Amygdala (tissue), 56 donors: ENCODE measurements around the gene HOXB9.
A peak's percentile ranks its signal among the peaks of the same experiment; 100 is the strongest.

Experiments used
- DNase-seq, 56 donors: peaks; one replicate each; lab custom pipeline; 2025; lab: John Stamatoyannopoulos, UW

HOXB9 gene

GRCh38 chr17:48589060-48589830 is 36.9 kb downstream of the HOXB9 start:
- no peak for DNase-seq

- no peak for DNase-seq
Observed at GRCh38 chr17:48588528-48588927, 37.6 kb downstream of the HOXB9 start.

GRCh38 chr17:48588074-48588415 is 38.1 kb downstream of the HOXB9 start:
- DNase-seq = no peak

- DNase-seq = no peak
Observed at GRCh38 chr17:48587276-48588073, 38.7 kb downstream of the HOXB9 start.

GRCh38 chr17:48586355-48587258 is 39.6 kb downstream of the HOXB9 start:
- DNase-seq = no peak

GRCh38 chr17:48584223-48584741 is 41.9 kb downstream of the HOXB9 start:
- DNase-seq = no peak

GRCh38 chr17:48583708-48584222 is 42.4 kb downstream of the HOXB9 start:
- no peak for DNase-seq

- DNase-seq = no peak
Observed at GRCh38 chr17:48582750-48583069, 43.4 kb downstream of the HOXB9 start.

GRCh38 chr17:48579760-48580554 is 46.2 kb downstream of the HOXB9 start:
- no peak for DNase-seq

- no peak for DNase-seq
Observed at GRCh38 chr17:48579471-48579759, 46.7 kb downstream of the HOXB9 start.

GRCh38 chr17:48578616-48579470 is 47.3 kb downstream of the HOXB9 start:
- no peak for DNase-seq

GRCh38 chr17:48577946-48578615 is 48.1 kb downstream of the HOXB9 start, which contains the start of gene HOXB4:
Gene HOXB4, minus strand, starts transcription at chr17:48578350. Its CDS starts 31 bp downstream, at chr17:48578319.
- DNase-seq = peak in 2 of 56 donors; percentile 3 to 34

GRCh38 chr17:48577330-48577945 is 48.7 kb downstream of the HOXB9 start:
- DNase-seq = no peak

- no peak for DNase-seq
Observed at GRCh38 chr17:48576479-48577309, 49.5 kb downstream of the HOXB9 start.

GRCh38 chr17:48575673-48576478 is 50.3 kb downstream of the HOXB9 start:
- no peak for DNase-seq

- no peak for DNase-seq
Observed at GRCh38 chr17:48575066-48575582, 51.0 kb downstream of the HOXB9 start.
